HUES48 (cell line): ENCODE data around the gene PRICKLE2.

Source experiments
- H3K27ac ChIP-seq: one replicate; pipeline ENCODE4 v1.7.0; 2013; ENCODE audit warnings: low read depth, low read length, inconsistent platforms
- H3K27me3 ChIP-seq: 2 replicates; pipeline ENCODE4 v1.6.1; 2013; ENCODE audit warnings: mild to moderate bottlenecking, low read length; ENCODE audit not compliant: control insufficient read depth, insufficient read depth
- H3K36me3 ChIP-seq: 2 replicates; pipeline ENCODE4 v1.6.1; 2013; ENCODE audit warnings: low read length; ENCODE audit not compliant: control insufficient read depth, insufficient read depth
- H3K4me1 ChIP-seq: 2 replicates; pipeline ENCODE4 v1.6.1; 2013; ENCODE audit warnings: mild to moderate bottlenecking, low read length; ENCODE audit not compliant: control insufficient read depth, insufficient read depth
- H3K4me3 ChIP-seq: 2 replicates; pipeline ENCODE4 v1.5.1; 2013; ENCODE audit warnings: mild to moderate bottlenecking, low read depth, low read length
- H3K9ac ChIP-seq: 2 replicates; pipeline ENCODE4 v1.6.1; 2013; ENCODE audit warnings: mild to moderate bottlenecking, low read depth, low read length, moderate library complexity
- H3K9me3 ChIP-seq: 2 replicates; pipeline ENCODE4 v1.6.1; 2013; ENCODE audit warnings: low read length; ENCODE audit not compliant: control insufficient read depth, insufficient read depth

The PRICKLE2 gene

GRCh38 chr3:64107190-64107589 lies 118.1 kb downstream of the PRICKLE2 start:
- Histone ChIP-seq H3K27ac (no peak overlapping the region), H3K4me3 (no peak overlapping the region), H3K9me3 (no peaks in the 10 kb centered on the region), H3K4me1 (peaks cover 33% of the 10 kb centered on the region), H3K36me3 (no peaks in the 10 kb centered on the region), H3K27me3 (no peaks in the 10 kb centered on the region), H3K9ac (no peak overlapping the region)

GRCh38 chr3:64105816-64106215 lies 119.5 kb downstream of the PRICKLE2 start:
- no peaks in the 10 kb centered on the region for H3K9me3 ChIP-seq
- H3K4me1 ChIP-seq, result peaks cover 33% of the 10 kb centered on the region
- no peaks in the 10 kb centered on the region for H3K36me3 ChIP-seq
- H3K27ac ChIP-seq, result no peak overlapping the region
- no peak overlapping the region for H3K9ac ChIP-seq
- no peaks in the 10 kb centered on the region for H3K27me3 ChIP-seq
- H3K4me3 ChIP-seq, result no peak overlapping the region

GRCh38 chr3:64104691-64105111 lies 120.6 kb downstream of the PRICKLE2 start:
- Histone ChIP-seq H3K9me3 (no peaks in the 10 kb centered on the region), H3K36me3 (no peaks in the 10 kb centered on the region), H3K4me3 (no peak overlapping the region), H3K4me1 (peaks cover 26% of the 10 kb centered on the region), H3K9ac (no peak overlapping the region), H3K27me3 (no peaks in the 10 kb centered on the region), H3K27ac (no peak overlapping the region)

- H3K27ac ChIP-seq, result no peak overlapping the region
Measured at GRCh38 chr3:64104006-64104405, 121.3 kb downstream of the PRICKLE2 start.

GRCh38 chr3:64103131-64103530 lies 122.1 kb downstream of the PRICKLE2 start:
- no peaks in the 10 kb centered on the region for H3K27me3 ChIP-seq
- no peaks in the 10 kb centered on the region for H3K9me3 ChIP-seq
- H3K4me3 ChIP-seq, result no peak overlapping the region
- no peak overlapping the region for H3K9ac ChIP-seq
- no peak overlapping the region for H3K27ac ChIP-seq
- H3K36me3 ChIP-seq, result no peaks in the 10 kb centered on the region
- peaks cover 18% of the 10 kb centered on the region for H3K4me1 ChIP-seq

More at GRCh38 chr3:64104006-64104405, 121.3 kb downstream of the PRICKLE2 start:
- Histone ChIP-seq H3K27me3 (no peaks in the 10 kb centered on the region), H3K36me3 (no peaks in the 10 kb centered on the region), H3K9me3 (no peaks in the 10 kb centered on the region), H3K4me1 (peaks cover 20% of the 10 kb centered on the region), H3K4me3 (no peak overlapping the region), H3K9ac (no peak overlapping the region)

GRCh38 chr3:64102147-64102546 lies 123.1 kb downstream of the PRICKLE2 start:
- Histone ChIP-seq H3K27ac (no peak overlapping the region), H3K4me1 (peaks cover 19% of the 10 kb centered on the region), H3K4me3 (no peak overlapping the region), H3K27me3 (no peaks in the 10 kb centered on the region), H3K9me3 (no peaks in the 10 kb centered on the region), H3K9ac (no peak overlapping the region), H3K36me3 (no peaks in the 10 kb centered on the region)

- Histone ChIP-seq H3K36me3 (no peaks in the 10 kb centered on the region), H3K27me3 (no peaks in the 10 kb centered on the region), H3K9me3 (no peaks in the 10 kb centered on the region), H3K9ac (no peak overlapping the region), H3K27ac (no peak overlapping the region), H3K4me1 (peaks cover 25% of the 10 kb centered on the region), H3K4me3 (no peak overlapping the region)
Measured at GRCh38 chr3:64099316-64099715, 126.0 kb downstream of the PRICKLE2 start.

GRCh38 chr3:64098670-64099069 lies 126.6 kb downstream of the PRICKLE2 start:
- Histone ChIP-seq H3K4me1 (peaks cover 32% of the 10 kb centered on the region), H3K9me3 (no peaks in the 10 kb centered on the region), H3K27me3 (no peaks in the 10 kb centered on the region), H3K36me3 (no peaks in the 10 kb centered on the region), H3K9ac (no peak overlapping the region), H3K4me3 (no peak overlapping the region), H3K27ac (no peak overlapping the region)

GRCh38 chr3:64097920-64098319 lies 127.3 kb downstream of the PRICKLE2 start:
- Histone ChIP-seq H3K27me3 (no peaks in the 10 kb centered on the region), H3K9me3 (no peaks in the 10 kb centered on the region), H3K9ac (no peak overlapping the region), H3K27ac (no peak overlapping the region), H3K36me3 (no peaks in the 10 kb centered on the region), H3K4me3 (no peak overlapping the region), H3K4me1 (peaks cover 39% of the 10 kb centered on the region)

- H3K27me3 ChIP-seq, result no peaks in the 10 kb centered on the region
- H3K4me3 ChIP-seq, result no peak overlapping the region
- no peaks in the 10 kb centered on the region for H3K36me3 ChIP-seq
- peaks cover 40% of the 10 kb centered on the region for H3K4me1 ChIP-seq
- no peak overlapping the region for H3K9ac ChIP-seq
- no peak overlapping the region for H3K27ac ChIP-seq
- H3K9me3 ChIP-seq, result no peaks in the 10 kb centered on the region
Measured at GRCh38 chr3:64095802-64096201, 129.5 kb downstream of the PRICKLE2 start.

- H3K27ac ChIP-seq, result peak overlapping the region; percentile 90
- peak overlapping the region; percentile 23; the same call in 1 of the 2 replicates for H3K9ac ChIP-seq
- H3K9me3 ChIP-seq, result no peaks in the 10 kb centered on the region
- 0 out of 2 replicates have a peak overlapping the region, but pooled peaks have one; percentile 13 for H3K4me3 ChIP-seq
- no peaks in the 10 kb centered on the region for H3K36me3 ChIP-seq
- no peaks in the 10 kb centered on the region for H3K27me3 ChIP-seq
- H3K4me1 ChIP-seq, result peaks cover 40% of the 10 kb centered on the region
Measured at GRCh38 chr3:64094713-64095079, 130.6 kb downstream of the PRICKLE2 start.
